Measurements from ENCODE around the gene COLEC12.

GRCh38 chr18:328928-329327, 171.6 kb downstream of the COLEC12 start:
- TF ChIP-seq, protein P1, sequence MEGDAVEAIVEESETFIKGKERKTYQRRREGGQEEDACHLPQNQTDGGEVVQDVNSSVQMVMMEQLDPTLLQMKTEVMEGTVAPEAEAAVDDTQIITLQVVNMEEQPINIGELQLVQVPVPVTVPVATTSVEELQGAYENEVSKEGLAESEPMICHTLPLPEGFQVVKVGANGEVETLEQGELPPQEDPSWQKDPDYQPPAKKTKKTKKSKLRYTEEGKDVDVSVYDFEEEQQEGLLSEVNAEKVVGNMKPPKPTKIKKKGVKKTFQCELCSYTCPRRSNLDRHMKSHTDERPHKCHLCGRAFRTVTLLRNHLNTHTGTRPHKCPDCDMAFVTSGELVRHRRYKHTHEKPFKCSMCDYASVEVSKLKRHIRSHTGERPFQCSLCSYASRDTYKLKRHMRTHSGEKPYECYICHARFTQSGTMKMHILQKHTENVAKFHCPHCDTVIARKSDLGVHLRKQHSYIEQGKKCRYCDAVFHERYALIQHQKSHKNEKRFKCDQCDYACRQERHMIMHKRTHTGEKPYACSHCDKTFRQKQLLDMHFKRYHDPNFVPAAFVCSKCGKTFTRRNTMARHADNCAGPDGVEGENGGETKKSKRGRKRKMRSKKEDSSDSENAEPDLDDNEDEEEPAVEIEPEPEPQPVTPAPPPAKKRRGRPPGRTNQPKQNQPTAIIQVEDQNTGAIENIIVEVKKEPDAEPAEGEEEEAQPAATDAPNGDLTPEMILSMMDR (IDR thresholded peaks at IDR 0.05) = no peak
- TF ChIP-seq POLR2A (IDR thresholded peaks at IDR 0.05) = no peak
